ENCODE measurements around the gene TMEM89. TPM values are rescaled to one million over a fixed set of nuclear protein-coding genes. Genes with fewer than 3 reads are reported as not detected.

TMEM89 gene
- total and polyA plus RNA-seq, 2 of the 13 experiments (the other 11 are each of a cell fraction or from before 2014, with no cell fraction given): 0.31 to 0.59 TPM

- TF ChIP-seq ZNF563 (CRISPR knock-in tag; IDR thresholded peaks at IDR 0.05) (0 out of 2 replicates have a peak, but pooled peaks have one; percentile 40), E2F1 (CRISPR knock-in tag; IDR thresholded peaks at IDR 0.05) (peak; percentile 44; the same call in 1 of the 2 replicates), ZNF256 (CRISPR knock-in tag; conservative IDR thresholded peaks at IDR 0.05) (no peak), PCBP1 (IDR thresholded peaks at IDR 0.05; ENCODE audit: borderline replicate concordance, low read depth, low read length) (no peak), ZNF121 (CRISPR knock-in tag; IDR thresholded peaks at IDR 0.05) (no peak), THRA (CRISPR knock-in tag; IDR thresholded peaks at IDR 0.05; ENCODE audit: borderline replicate concordance) (no peak), ZNF776 (CRISPR knock-in tag; IDR thresholded peaks at IDR 0.05) (no peak), CERS6 (CRISPR knock-in tag; IDR thresholded peaks at IDR 0.05) (no peak), EED (CRISPR knock-in tag; IDR thresholded peaks at IDR 0.05) (no peak), ZBTB7A (CRISPR knock-in tag; IDR thresholded peaks at IDR 0.05) (peak; percentile 54; the same call in 1 of the 2 replicates), POLR2A (IDR thresholded peaks at IDR 0.05; ENCODE audit: insufficient read depth in 1 of 2, low read depth in 2 of 2, low read length in 2 of 2) (no peak), ZBTB2 (CRISPR knock-in tag; IDR thresholded peaks at IDR 0.05; ENCODE audit: low read depth) (peak; percentile 23; the same call in 1 of the 2 replicates), MBNL3 (CRISPR knock-in tag; conservative IDR thresholded peaks at IDR 0.05) (no peak), BCL3 (CRISPR knock-in tag; IDR thresholded peaks at IDR 0.05) (0 out of 2 replicates have a peak, but pooled peaks have one; percentile 18), SIN3B (IDR thresholded peaks at IDR 0.05; ENCODE audit: low read length) (no peak), THAP7 (CRISPR knock-in tag; IDR thresholded peaks at IDR 0.05) (no peak), RNF219 (CRISPR knock-in tag; IDR thresholded peaks at IDR 0.05) (no peak), ZNF30 (CRISPR knock-in tag; IDR thresholded peaks at IDR 0.05) (no peak)
Observed at GRCh38 chr3:48656061-48656840, 34.7 kb upstream of the TMEM89 start (continued).
